Measurements from ENCODE around the gene PLK3.
A peak's percentile ranks its signal among the peaks of the same experiment; 100 is the strongest.
"Not testable (repeated sequence)": the region's sequence is repeated elsewhere in the genome, so short reads cannot be mapped to it uniquely, and the experiment has no call there.

The PLK3 gene

DNA sequence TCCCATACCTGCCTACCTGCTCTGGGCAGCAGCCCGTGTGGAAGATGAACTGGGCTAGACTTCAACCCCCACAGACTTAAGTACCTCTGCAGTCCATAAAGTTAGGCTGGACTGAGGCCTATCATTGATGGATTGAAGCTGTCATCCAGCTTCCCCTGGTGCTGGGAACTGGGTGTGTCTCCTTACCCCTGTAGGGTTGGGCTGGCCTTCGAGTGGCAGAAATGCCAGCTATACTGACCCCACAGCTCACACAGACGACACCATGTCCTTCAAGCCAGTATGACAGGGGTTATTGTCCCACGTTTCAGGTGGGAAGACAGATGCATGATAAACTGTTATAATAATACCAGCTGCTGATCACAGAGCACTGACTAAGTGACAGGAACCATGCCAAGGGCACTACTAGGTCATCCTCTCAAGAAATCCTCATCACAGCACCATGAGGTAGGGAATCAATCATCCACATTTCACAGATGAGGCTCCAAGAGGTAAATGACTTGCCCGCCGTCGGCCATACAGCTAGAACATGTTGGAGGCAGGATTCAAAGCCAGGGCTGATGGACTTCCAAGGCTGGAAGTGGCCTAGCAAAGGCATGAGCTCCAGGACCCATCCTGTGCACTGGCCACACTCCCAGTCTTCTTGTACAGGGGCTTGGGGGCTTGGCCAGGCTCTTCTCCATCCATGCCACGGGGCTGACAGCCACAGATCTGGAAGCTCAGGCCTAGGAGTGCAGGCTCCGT, 11.9 kb upstream of the PLK3 start, which contains the start of gene BEST4:
Gene BEST4, minus strand, starts transcription at position 51 of the 741 bp plus-strand sequence. CDS start 465 bp downstream, outside the sequence.
- no peak for DNase-seq

DNA sequence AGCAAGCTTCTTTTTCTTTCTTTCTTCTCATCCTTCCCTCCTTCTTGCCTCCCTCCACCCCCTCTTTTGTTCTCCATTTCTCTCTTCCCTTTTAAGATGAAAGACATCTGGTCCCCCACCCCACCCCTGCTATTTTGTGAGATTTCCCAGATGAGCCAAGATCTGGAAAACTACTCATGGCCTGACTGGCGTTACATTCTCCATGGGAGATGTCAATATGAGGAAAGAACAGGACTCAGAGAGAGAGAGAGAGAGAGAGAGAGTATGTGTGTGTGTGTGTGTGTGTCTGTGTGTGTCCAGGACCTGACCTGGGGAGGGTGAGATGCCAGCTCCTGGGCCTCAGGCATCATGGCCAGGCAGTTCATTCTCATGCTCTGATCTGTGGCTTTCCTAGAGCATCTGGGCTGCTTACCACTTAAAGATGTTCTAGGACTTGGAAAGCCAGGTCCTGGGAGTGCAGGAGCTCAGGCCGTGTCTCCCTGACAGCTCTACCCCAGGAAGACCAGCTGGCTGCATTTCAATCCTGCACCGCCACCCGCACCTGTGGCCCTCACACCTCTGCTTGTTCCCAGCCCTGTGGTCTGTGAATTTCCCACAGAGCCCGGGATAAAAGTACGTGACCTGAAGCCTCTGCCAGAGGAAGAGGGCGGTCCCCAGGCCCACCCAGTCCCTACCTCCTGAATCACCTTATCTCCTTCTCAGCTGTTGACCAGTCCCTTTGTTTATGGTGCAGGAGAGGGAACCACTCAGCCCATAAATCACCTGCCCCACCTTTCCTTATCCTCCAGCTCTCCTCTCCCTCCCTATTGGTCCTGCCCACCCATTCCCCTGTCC, 9.0 kb upstream of the PLK3 start:
- DNase-seq, result no peak

DNA sequence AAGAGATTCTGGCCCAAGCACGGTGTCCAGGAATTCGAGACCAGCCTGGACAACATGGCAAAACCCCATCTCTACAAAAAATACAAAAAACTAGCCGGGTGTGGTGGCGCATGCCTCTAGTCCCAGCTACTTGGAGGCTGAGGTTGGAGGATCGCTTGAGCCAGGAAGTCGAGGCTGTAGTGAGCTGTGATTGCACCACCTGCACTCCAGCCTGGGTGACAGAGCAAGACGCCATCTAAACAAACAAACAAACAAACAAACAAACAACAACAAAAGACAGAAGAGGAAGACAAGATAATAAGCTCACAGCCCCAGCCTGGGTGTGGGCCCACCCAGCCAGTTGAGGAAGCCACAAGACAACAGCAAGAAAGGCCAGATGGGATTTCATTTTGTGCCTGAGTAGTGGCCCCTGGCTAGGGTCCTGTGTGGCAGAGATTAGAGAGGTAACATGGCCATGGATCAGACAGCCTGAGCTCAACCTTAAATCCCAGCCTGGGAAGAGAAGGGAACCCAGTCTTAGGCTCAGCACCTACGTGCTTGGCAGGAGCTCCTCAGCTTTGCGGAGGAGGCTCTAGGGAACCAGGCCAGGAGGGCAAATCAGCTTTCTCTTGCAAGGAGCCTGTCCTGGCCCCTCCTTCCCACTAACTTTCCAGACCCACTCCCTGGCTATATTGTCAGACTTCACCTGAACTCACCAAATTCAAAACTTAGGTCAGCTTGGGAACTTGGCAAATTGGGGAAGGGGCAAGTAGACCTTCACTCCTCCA, 7.3 kb upstream of the PLK3 start:
- no peak for DNase-seq

DNA sequence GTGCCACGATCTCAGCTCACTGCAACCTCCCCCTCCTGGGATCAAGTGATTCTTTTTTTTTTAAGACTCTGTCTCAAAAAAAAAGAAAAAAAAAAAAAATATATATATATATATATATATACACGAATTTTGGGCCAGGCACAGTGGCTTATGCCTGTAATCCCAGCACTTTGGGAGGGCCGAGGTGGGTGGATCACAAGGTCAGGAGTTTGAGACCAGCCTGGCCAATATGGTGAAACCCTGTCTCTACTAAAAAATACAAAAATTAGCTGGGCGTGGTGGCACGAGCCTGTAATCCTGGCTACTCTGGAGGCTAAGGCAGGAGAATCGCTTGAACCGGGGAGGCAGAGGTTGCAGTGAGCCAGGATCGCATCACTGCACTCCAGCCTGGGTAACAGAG, 2.3 kb upstream of the PLK3 start:
- not testable (repeated sequence) for DNase-seq

DNA sequence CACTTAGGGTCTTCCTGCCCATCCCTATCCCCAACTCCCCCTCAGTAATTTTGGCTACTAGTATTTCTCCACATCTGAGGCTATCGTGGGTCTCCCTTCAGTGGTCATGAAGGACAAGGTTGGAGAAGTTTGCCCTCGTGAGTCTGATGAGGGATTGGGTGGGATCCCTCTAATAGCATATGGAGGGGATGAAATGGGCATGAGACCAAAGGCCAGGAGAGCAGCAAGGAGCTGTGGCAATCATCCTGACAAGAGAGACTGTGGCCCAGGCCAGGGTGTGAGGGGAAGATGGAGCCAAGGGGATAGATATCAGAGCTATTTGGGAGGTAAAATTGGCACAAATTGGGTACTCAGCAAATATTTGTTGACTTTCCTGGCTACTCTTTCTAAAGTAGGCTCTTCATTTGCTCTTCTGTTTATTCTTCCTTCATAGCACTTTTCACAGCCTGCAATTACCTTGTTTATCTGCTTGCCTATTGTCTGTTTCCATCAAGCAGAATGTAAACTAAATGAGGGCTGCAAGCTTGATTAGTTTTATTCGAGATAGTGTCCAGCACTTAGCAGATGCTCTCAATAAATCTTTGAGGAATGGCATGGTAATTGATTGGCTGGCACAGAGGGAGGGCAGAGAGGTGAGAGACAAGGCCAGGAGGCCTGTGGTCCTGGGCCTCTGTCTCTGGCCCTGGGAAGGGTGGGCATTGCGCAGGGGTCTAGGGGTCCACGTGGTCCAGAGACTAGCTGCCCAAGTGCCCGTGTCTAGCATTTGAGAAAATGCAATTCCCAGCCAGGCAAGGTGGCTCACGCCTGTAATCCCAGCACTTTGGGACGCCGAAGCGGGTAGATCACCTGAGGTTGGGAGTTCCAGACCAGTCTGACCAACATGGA, 1.5 kb upstream of the PLK3 start:
- DNase-seq, result no peak

DNA sequence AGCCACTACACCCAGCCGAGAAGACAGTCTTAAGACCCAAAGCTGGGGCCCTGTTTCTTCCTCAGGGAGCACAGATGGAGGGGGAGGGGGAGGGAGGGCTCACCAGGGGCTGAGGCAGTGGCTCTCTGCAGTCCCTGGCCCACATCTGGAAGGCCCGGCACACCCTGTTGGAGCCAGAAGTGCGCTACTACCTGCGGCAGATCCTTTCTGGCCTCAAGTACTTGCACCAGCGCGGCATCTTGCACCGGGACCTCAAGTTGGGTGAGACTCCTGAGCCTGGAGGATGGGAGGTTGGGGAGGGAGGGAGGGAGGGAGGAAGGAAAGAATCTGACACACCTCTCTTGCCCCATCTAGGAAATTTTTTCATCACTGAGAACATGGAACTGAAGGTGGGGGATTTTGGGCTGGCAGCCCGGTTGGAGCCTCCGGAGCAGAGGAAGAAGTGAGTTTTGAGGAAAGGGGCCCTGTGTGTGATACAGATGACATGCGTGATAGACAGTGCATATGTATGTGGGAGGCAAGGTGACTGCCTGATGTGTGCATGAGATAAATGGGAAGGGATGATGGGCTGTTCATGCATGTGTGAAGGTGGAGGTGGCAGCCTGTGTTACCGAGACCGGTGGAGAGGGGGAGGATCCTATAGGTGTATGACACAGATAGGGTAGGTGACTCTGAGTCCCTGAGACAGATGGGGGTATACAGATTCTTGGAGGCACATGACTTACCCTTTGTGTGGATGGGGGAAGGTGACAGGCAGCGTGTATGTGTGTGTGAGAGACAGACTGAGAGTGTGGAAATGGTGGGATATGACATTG, 1.5 kb downstream of the PLK3 start:
- no peak for DNase-seq

DNA sequence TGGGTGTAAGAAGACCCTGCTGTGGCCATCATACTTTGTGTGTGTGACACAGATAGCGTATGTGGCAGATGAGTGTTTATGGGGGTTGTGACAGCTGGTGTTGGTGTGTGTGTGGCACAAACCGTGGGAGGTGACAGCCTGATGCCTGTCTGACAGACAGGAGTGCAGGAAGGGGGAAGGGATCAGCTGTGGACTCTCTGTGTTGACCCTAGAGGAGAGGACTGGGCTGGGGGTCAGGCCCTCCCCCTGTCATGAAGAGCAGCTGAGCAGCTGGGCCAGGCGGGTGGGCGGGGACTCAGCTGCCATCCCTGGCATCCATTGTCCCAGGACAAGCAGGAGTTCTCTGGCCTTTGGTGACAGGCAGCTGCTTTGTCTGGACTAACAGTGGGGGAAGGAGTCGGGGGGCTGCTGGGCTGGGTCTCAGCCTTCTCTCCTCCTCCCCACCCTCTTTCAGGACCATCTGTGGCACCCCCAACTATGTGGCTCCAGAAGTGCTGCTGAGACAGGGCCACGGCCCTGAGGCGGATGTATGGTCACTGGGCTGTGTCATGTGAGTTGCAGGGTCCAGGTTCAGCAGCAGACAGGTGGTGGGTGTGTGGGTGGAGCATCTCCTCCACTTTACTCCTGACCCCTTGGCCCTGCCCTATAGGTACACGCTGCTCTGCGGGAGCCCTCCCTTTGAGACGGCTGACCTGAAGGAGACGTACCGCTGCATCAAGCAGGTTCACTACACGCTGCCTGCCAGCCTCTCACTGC, 2.3 kb downstream of the PLK3 start:
- no peak for DNase-seq

DNA sequence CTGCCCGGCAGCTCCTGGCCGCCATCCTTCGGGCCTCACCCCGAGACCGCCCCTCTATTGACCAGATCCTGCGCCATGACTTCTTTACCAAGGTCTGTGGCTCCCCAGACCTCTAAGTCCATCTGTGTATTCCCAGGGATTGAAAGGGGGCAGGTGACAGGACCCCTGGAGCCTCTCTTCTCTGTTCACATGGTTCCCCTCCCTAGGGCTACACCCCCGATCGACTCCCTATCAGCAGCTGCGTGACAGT, 2.8 kb downstream of the PLK3 start:
- DNase-seq, result no peak

DNA sequence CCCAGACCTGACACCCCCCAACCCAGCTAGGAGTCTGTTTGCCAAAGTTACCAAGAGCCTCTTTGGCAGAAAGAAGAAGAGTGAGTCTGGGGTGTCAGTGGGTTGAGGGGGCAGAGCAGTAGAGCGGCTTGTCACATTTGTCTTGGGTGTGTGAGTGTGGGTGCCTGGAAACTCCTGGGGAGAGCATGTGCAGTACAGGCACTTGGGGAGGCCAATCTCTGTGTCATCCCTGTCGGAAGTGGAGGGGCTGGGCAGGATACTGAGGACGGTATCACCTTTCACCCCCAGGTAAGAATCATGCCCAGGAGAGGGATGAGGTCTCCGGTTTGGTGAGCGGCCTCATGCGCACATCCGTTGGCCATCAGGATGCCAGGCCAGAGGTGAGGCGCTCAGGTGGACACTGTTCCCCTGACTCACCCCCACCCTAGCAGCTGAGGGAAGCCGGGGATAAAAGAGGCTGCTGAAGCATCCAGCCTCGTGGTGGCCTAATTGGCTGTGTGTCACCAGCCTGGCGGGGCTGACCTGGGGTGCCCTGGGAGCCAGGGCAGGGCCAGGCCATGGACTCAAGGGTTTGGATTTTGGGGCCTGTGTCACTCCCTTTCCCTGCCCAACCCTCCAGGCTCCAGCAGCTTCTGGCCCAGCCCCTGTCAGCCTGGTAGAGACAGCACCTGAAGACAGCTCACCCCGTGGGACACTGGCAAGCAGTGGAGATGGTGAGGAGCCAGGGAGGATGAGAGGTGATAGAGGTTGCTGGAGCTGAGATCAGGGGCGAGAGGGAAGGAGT, 3.3 kb downstream of the PLK3 start:
- DNase-seq, result no peak

DNA sequence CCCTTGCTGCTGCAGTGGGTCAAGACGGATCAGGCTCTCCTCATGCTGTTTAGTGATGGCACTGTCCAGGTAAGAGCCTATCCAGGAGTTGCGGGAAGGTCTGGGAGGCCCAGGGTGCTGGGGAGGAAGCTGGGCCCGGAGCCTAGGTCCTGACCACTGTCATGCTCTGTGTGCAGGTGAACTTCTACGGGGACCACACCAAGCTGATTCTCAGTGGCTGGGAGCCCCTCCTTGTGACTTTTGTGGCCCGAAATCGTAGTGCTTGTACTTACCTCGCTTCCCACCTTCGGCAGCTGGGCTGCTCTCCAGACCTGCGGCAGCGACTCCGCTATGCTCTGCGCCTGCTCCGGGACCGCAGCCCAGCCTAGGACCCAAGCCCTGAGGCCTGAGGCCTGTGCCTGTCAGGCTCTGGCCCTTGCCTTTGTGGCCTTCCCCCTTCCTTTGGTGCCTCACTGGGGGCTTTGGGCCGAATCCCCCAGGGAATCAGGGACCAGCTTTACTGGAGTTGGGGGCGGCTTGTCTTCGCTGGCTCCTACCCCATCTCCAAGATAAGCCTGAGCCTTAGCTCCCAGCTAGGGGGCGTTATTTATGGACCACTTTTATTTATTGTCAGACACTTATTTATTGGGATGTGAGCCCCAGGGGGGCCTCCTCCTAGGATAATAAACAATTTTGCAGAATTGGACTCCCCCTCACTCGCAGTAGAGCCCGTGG, 5.3 kb downstream of the PLK3 start:
- no peak for DNase-seq

DNA sequence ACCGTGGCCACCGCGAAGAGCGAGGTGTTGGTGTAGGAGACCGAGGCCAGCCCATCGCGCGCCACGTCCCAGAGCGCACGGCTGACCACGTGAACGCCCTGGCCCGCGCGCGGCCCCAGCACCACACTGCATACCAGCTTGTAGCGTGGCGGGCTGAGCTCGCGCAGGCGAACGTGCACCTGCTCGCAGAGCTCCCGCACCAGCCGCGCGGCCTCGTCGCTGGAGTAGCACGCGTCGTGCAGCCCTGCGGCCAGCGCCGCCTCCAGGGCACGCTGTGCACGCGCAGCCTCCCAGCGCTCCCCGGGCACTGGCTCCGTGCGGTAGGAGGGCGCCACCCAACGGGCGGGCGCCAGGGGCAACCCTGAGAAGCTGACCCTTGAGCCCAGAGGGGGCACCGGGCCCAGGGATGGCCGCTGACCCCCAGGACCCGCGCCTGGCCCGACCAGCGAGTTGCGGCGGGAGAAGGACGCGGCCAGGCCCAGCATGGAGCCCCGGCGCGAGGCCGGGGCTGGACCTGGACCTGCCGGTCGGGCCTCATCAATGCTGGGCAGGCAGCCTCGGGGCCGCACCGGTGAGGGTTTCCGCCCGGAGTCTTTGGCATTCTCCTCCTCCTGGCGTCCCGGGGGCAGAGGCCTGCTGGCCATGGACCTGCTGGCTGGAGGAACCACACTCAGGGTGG, 6.0 kb downstream of the PLK3 start:
- DNase-seq, result no peak

DNA sequence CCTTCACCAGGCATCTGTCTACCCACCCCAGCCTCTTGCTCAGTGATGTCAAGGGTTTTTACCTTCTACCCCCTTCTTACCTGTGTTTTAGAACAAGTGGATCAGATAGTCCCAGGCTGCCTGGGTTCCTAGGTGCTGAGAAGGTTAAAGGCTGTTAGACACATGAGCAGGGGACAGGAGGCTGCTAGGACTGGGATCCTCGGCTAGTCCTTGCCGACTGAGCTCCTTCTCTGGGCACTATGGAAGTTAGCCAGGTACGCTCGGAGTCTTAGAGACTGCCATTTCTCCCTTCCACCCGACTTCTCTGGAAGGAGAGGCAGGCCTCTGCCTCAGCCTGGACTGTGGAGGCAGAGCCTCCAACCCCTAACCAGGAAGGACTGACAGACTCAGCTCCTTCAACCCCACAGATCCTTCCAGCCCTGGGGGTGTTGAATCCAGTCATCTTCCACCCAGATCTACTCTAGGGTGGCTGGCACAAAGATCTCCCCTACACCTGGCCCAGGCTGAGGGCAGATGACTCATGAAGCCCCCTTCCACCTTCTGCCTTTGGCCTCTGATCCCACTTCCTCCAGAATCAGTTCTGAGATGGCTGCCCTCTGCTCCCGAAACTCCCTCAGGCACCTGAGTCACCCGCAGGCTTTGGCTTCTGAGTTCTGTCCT, 6.7 kb downstream of the PLK3 start, which contains the start of gene DYNLT4:
Gene DYNLT4, minus strand, starts transcription at position 648 of the 660 bp plus-strand sequence. CDS start 683 bp downstream, outside the sequence.
- no peak for DNase-seq

DNA sequence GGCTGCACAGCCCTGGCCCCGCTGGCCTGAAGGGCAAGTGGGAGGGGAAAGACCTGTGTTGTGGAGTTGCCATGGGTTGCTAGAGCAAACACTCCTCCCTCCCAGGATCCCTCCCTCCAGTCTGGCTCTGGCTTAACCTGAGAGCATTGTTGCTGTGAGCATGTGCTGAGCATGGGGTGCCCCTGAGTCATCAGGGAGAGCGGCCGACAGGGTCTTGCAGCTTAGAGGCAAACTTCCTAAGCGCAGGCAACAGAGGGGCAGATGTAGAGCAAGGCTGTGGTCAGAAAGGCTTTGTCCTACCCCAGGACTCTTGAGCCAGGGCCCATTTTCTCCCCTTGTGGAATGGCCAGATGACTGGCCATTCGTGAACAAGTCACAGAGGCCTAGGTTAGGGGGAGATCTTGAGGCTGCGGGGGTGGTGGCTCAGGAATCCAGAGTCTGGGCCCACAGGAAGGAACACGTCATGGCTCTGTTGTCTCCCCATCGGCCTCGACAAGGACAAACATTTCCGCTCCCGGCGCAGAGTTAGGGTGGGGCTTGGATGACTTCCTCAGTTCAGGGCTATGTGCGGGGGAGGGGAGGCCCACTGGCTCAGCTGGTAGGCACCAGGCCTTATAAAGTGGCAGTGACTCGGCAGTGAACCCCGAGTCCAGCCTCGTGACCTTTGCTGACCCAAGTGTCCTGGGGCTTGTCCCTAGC, 7.3 kb downstream of the PLK3 start:
- DNase-seq, result no peak

DNA sequence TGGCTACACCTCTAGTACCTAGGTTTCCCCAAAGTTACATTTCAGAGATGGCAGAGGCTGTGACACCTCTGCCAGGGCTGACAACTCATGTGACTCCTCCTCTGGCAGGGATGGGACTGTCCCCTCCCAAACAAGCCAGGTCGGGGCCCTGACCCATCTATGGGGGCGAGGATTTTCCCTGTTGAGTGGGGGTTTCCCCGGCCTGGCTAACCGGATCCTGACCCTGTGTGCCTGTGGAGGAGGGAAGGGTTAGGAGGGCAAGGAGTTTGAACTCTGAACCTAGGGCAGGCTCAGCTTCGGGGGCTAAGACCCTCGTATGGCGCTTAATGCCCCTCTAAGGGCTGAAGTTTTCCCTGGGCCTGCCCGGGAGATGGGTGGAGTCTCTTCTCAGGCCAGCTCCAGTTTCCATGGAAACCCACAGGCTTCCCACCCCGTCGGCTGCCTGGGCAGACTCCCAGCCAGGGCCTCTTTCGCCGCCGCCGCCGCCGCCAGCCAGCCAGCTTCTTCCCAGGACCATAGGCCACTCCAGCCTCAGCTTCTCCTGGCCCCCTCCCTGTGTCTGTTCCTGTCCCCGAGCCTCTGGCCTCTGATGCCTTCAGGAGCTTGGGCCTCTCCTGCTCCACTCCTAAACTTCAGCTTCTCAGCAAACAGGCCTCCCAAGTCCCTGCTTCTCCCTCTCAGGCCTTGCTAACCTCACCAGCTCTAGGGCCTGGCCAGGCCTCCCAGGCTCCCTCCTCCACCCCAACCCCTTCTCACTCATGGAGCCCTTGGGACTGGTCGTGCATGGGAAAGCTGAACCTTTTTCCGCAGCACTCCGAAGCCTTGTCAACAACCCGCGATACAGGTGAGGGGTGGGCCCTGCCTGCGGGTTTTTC, 8.1 kb downstream of the PLK3 start, which contains the start of gene BTBD19:
Gene BTBD19, plus strand, starts transcription at position 461 of the 875 bp plus-strand sequence. Its CDS starts 298 bp downstream, at position 759.
- peak in 1 of 2 experiments; percentile 74 for DNase-seq

DNA sequence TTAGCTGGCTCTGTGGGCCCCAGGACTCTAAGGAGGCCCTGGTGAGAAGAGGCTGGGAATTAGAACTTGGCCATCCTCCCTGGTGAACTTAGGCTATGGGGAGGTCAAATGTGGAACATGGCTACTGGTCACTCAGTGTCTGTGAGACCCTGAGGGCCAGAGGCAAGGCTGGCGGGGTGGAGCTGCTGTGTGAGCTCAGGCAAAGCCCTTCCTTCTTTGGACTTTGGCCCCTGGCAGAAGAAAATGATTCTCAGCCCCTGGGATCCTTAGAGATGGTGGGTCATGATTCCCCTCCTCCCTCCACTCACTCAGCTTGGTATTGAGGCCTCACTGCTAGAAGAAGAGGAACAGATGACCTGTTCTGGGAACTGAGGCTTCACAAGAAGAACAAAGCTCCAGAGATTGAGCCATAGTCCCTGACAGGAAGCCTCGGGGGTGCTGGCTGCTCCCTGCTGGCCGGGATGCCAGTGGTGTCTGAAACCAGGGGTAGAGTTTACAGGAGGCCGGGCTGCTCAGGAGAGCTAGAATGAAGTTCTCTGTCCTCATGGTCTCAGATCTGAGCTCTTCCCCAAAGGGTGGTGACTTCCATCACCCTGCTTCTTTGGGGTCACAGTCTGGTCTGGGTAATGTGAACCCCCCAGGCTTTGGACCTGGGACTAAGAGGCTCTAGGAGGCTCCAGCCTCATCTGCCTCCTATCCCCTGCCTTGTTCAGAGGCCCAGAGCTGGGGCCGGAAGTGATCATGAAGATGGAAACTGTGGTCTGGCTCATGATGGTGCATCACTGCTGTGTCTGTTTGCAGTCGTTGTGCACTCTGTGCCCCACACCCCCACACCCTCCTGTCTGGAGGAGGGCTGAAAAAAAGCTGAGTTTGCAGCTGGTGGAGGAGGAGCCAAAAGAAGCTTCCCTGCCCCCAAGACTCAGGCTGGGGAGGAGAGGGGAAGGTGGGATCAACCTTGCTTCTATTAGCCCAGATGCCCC, 9.1 kb downstream of the PLK3 start:
- DNase-seq, result no peak
